Transverse colon (tissue), 4 donors: ENCODE data around the gene SPTBN2. TPM values are rescaled to one million over a fixed set of nuclear protein-coding genes. Genes with fewer than 3 reads are reported as not detected.

ENCODE experiments used
- DNase-seq: peaks from one replicate; pipeline ENCODE4 v3.0.0-alpha.2; 2019
- H3K27ac ChIP-seq, 4 donors: fragments of 200-600 bp; sonication (generic); 2 replicates each; pipeline ENCODE4 v1.5.1; 2016 to 2018; ENCODE audit warnings: inconsistent platforms in 4 of 4
- H3K27me3 ChIP-seq: fragments of 200-600 bp; sonication (generic); 2 replicates; pipeline ENCODE4 v1.5.1; 2017; ENCODE audit warnings: inconsistent platforms
- H3K36me3 ChIP-seq, 4 donors: fragments of 200-600 bp; sonication (generic); 2 replicates each; pipeline ENCODE4 v1.5.1; 2017 to 2019; ENCODE audit warnings: inconsistent platforms in 4 of 4
- H3K4me1 ChIP-seq, 4 donors: fragments of 200-600 bp; sonication (generic); 2 replicates each; pipeline ENCODE4 v1.5.1; 2017 to 2020; ENCODE audit warnings: inconsistent platforms in 4 of 4
- H3K4me3 ChIP-seq, 4 donors: fragments of 200-600 bp; sonication (generic); 1 replicate in 1 of 4; 2 replicates in 3 of 4; pipeline versions ENCODE4 v1.5.1 to v1.6.1; 2017 to 2019; ENCODE audit warnings: inconsistent platforms in 4 of 4
- H3K9me3 ChIP-seq, 2 donors: fragments of 200-600 bp; sonication (generic); 2 replicates each; pipeline ENCODE4 v1.5.1; 2017 to 2019; ENCODE audit warnings: inconsistent platforms in 2 of 2
- CTCF ChIP-seq, 5 experiments: fragments of 200-600 bp in 3 of 5; fragments of 450-650 bp in 2 of 5; sonication (generic) in 3 of 5; IDR thresholded peaks; 1 replicate in 2 of 5; 2 replicates in 3 of 5; pipeline ENCODE4 v1.5.1; 2016 to 2017; ENCODE audit warnings: antibody characterized with exemption in 5 of 5, inconsistent platforms in 3 of 5, mild to moderate bottlenecking in 2 of 5, moderate library complexity in 1 of 5
- EP300 ChIP-seq: sonication (generic); formaldehyde crosslinking; IDR thresholded peaks from one replicate; pipeline ENCODE4 v1.6.1; 2017; ENCODE audit warnings: antibody characterized with exemption, low read depth
- POLR2A ChIP-seq: fragments of 450-650 bp; IDR thresholded peaks from one replicate; pipeline ENCODE4 v1.6.1; 2016; ENCODE audit warnings: antibody characterized with exemption, mild to moderate bottlenecking, moderate library complexity
- POLR2AphosphoS5 ChIP-seq, 3 donors: sonication (generic); formaldehyde crosslinking; IDR thresholded peaks; one replicate each; pipeline ENCODE4 v1.6.1; 2016; ENCODE audit warnings: antibody characterized with exemption in 3 of 3
- WGBS, 2 donors: methylation state at CpG; one replicate each; pipeline ENCODE4 v1.1.5; 2018; ENCODE audit warnings: low coverage in 1 of 2; 5-methylcytosine and 5-hydroxymethylcytosine counted together
- in situ Hi-C, 4 donors: fragments of 200-750 bp; cut with MboI; loops; one replicate each; pipeline versions ENCODE4 v1.15.0 to v1.15.1; 2017; ENCODE audit warnings: low sequenced_read_pairs in 3 of 4, low pct_ligation_motif_present in 1 of 4, low pct_unique_long_range_greater_than_20kb in 1 of 4
- intact Hi-C: fragments of 100-400 bp; cut with DNase I; formaldehyde crosslinking; loops from one replicate; pipeline ENCODE4 v1.15.1; 2023; ENCODE audit warnings: low total_unique reads
- total RNA-seq, 4 donors: library from RNA; depleted of rRNA; stranded (reverse); fragments of >200 nt; gene quantifications; one replicate each; pipeline ENCODE4 v1.1.0, GENCODE V29; 2016

Gene SPTBN2
- total RNA-seq, 4 donors from 2014 or later: 0.75 to 2.2 (median 1.6) TPM

- DNase-seq: peak; percentile 82
- H3K9me3 ChIP-seq: no peaks in the 10 kb centered on the region
- intact Hi-C loops: no loop called here
- in situ Hi-C loops: no loop called here
- peaks cover 6 to 21% (median 14%) of the 10 kb centered on the region in 4 donors for H3K4me1 ChIP-seq
- no peaks in the 10 kb centered on the region for H3K36me3 ChIP-seq
- H3K27ac ChIP-seq: peak overlapping the region; percentile 87 to 97 (median 94)
- H3K4me3 ChIP-seq: peak overlapping the region; percentile 51 to 76 (median 70)
- 47% methylated on average over 45 of the region's 45 CpGs; no CpG with 5 or more reads in 1 of the 2 donors for WGBS, 2 donors
- peak; percentile 15 for TF ChIP-seq POLR2A
- TF ChIP-seq POLR2AphosphoS5 (IDR thresholded peaks at IDR 0.05): peak in 1 of 3 donors; percentile 46
- no peak for TF ChIP-seq EP300
- no peaks in the 10 kb centered on the region for H3K27me3 ChIP-seq
These were observed 16.6 kb upstream of the SPTBN2 start for GRCh38 chr11:66745356-66746235.

DNA sequence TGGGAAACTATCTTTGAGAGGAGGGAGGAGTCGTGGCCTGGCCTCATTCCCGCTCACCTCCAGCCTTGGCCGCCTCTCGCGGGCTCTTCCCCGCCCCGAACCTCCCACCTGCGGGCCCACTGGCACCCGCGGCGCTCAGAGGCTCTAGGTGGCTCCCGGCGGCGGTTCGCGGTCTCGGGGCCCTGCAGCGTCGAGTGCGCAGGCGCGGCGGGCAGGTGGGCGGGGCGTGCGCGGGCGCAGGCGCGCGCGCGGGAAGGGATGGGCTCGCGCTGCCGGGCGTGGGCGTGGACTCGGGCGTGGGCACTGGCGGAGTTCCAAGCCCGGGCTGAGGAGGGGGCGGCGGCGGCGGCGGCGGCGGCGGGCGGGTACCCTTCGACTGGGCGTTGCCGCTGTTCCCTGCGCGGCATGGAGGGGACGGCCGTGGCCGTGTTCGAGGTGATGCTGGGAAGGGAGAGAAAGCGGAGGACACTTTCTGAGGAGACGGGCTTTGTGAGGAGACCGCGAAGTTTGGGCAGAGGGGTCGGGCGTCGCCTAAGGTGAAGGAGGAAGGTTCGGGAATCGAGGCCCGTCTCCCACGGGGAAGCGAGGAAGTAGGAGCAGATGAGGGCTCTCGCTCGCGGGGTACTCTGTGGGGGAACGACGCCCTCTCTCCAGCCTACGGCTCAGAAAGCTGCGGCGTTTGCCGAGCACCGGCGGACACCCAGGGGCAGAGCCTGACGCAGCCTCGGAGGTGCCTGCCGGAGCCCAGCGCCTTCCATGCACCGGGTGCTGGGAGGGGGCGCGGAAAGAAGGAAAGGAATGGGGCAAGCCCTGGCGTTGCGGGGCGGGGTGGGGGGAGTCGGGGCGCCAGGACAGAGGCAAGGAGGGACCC is 15.7 kb upstream of the SPTBN2 start:
- Histone ChIP-seq H3K27ac (peak overlapping the region; percentile 87 to 97 (median 94)), H3K9me3 (no peaks in the 10 kb centered on the region), H3K4me1 (peaks cover 6 to 21% (median 14%) of the 10 kb centered on the region in 4 donors), H3K36me3 (no peaks in the 10 kb centered on the region), H3K4me3 (peak overlapping the region; percentile 51 to 76 (median 70)), H3K27me3 (no peaks in the 10 kb centered on the region)
- 1% methylated on average over 77 of the region's 95 CpGs; no CpG with 5 or more reads in 1 of the 2 donors for WGBS, 2 donors
- DNase-seq: peak; percentile 91
- in situ Hi-C loops (no loop called here), intact Hi-C loops (no loop called here)
- TF ChIP-seq EP300: no peak
- TF ChIP-seq POLR2AphosphoS5 (IDR thresholded peaks at IDR 0.05): peak; percentile 34 to 88 (median 88)
- TF ChIP-seq POLR2A: peak; percentile 72

- in situ Hi-C loops (no loop called here), intact Hi-C loops (no loop called here)
- H3K27me3 ChIP-seq: no peaks in the 10 kb centered on the region
- H3K4me1 ChIP-seq: peaks cover 6 to 21% (median 14%) of the 10 kb centered on the region in 4 donors
- H3K4me3 ChIP-seq: peak overlapping the region in 3 of 4 donors; percentile 51 to 76 (median 67)
- 53% methylated on average over 16 of the region's 16 CpGs; no CpG with 5 or more reads in 1 of the 2 donors for WGBS, 2 donors
- no peaks in the 10 kb centered on the region for H3K36me3 ChIP-seq
- peak; percentile 87 for DNase-seq
- peak overlapping the region; percentile 87 to 97 (median 94) for H3K27ac ChIP-seq
- TF ChIP-seq POLR2AphosphoS5 (IDR thresholded peaks at IDR 0.05) (peak in 2 of 3 donors; percentile 8 to 22), CTCF (IDR thresholded peaks at IDR 0.05) (no peak), POLR2A (no peak)
- no peaks in the 10 kb centered on the region for H3K9me3 ChIP-seq
These were observed 14.4 kb upstream of the SPTBN2 start for GRCh38 chr11:66743271-66743968.

DNA sequence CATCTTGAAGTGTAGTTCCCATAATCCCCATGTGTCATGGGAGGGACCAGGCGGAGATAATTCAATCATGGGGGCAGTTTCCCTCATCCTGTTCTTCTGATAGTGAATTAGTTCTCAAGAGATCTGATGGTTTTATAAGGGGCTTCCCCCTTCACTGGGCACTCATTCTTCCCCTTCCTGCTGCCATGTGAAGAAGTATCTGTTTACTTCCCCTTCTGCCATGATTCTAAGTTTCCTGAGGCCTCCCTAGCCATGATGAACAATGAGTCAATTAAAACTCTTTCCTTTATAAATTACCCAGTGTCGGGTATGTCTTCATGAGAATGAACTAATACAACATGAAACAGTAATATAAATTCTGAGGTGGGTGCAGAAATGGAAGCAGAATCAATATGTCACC is 12.1 kb upstream of the SPTBN2 start:
- TF ChIP-seq POLR2AphosphoS5 (IDR thresholded peaks at IDR 0.05) (no peak), EP300 (no peak), POLR2A (no peak), CTCF (IDR thresholded peaks at IDR 0.05) (no peak)
- in situ Hi-C loops: no loop called here
- intact Hi-C loops: no loop called here
- 64 to 83% methylated on average over 1 to 2 of the region's 2 CpGs for WGBS, 2 donors
- Histone ChIP-seq H3K27me3 (no peaks in the 10 kb centered on the region), H3K4me1 (peaks cover 6 to 21% (median 14%) of the 10 kb centered on the region in 4 donors), H3K4me3 (no peak overlapping the region), H3K9me3 (no peaks in the 10 kb centered on the region), H3K27ac (no peak overlapping the region), H3K36me3 (no peaks in the 10 kb centered on the region)
- no peak for DNase-seq
